ENCODE results near the gene IL16. TPM values are rescaled to one million over a fixed set of nuclear protein-coding genes. Genes with fewer than 3 reads are reported as not detected.
"Not testable (repeated sequence)": the region's sequence is repeated elsewhere in the genome, so short reads cannot be mapped to it uniquely, and the experiment has no call there.

IL16 gene
- total RNA-seq, 3 donors from 2014 or later = 11.1 to 40.5 (median 20.3) TPM

DNA sequence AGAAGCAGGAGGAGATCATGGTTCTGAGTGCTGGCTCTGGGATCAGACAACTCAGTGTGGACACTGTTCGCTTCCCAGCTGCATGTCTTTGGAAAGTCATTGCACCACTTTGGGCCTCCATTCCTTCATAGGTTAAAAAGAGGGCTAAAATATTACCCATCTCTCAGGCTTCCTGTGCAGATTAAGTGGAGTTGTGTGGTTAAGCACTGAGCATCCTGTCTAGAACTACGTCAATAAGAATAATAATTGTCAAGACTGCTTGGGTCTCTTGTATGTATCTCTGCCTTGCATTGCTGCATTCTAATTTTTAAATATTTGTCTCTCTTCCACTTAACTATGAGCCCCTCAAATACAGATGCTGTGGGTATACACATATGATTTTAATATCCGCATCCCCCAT is 40.4 kb upstream of the IL16 start:
- Histone ChIP-seq H3K9me3 (no peaks in the 10 kb centered on the region), H3K27ac (peak overlapping the region in 1 of 2 donors; percentile 9), H3K36me3 (no peaks in the 10 kb centered on the region), H3K27me3 (no peaks in the 10 kb centered on the region), H3K4me3 (no peak overlapping the region), H3K4me1 (peaks cover 0 to 4% of the 10 kb centered on the region in 2 donors)
- no peak for TF ChIP-seq POLR2AphosphoS5 (IDR thresholded peaks at IDR 0.05)
- TF ChIP-seq POLR2A (IDR thresholded peaks at IDR 0.05) = no peak
- TF ChIP-seq CTCF (IDR thresholded peaks at IDR 0.05) = no peak
- intact Hi-C loops (cut with DNase I; ENCODE audit: low total_unique reads) = no loop called here
- DNase-seq (ENCODE audit: low spot score in 2 of 2) = no peak

DNA sequence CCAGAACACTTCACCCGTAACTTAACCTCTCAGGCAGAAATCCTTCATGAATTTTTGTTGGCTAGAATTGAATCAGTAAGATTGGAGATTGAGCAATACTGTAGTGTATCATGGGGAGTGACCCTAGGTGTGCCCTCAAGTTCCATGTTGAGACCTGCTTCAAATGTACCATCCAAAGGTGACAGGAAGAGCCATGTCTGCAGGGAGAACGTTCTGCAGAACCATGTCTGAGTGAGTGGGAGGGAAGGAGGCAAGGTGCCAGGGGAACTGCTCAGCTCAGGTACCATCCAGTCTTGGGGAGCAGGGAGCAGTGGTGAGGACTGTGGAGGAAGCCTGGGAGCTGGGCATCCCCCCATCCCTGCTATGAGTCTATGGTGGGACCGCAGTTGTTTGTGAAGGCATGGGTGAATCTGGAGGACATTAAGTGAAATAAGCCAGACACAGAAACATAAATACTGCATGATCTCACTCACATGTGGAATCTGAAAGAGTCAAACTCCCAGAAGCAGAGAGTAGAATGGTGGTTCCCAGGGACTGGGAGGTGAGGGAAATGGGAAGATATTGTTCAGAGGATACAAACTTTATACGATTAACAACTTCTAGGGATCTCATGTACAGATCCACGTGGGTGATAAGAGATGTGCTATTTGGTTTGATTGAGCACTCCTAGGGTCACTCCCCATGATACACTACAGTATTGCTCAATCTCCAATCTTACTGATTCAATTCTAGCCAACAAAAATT is 39.3 kb upstream of the IL16 start:
- Histone ChIP-seq H3K27me3 (no peaks in the 10 kb centered on the region), H3K27ac (peak overlapping the region; percentile 33 to 54), H3K36me3 (no peaks in the 10 kb centered on the region), H3K4me1 (peaks cover 0 to 4% of the 10 kb centered on the region in 2 donors), H3K4me3 (no peak overlapping the region), H3K9me3 (no peaks in the 10 kb centered on the region)
- intact Hi-C loops (cut with DNase I; ENCODE audit: low total_unique reads) = no loop called here
- no peak for TF ChIP-seq POLR2AphosphoS5 (IDR thresholded peaks at IDR 0.05)
- no peak for TF ChIP-seq CTCF (IDR thresholded peaks at IDR 0.05)
- no peak for TF ChIP-seq POLR2A (IDR thresholded peaks at IDR 0.05)
- peak in 1 of 2 donors; percentile 56 for DNase-seq (ENCODE audit: low spot score in 2 of 2)

DNA sequence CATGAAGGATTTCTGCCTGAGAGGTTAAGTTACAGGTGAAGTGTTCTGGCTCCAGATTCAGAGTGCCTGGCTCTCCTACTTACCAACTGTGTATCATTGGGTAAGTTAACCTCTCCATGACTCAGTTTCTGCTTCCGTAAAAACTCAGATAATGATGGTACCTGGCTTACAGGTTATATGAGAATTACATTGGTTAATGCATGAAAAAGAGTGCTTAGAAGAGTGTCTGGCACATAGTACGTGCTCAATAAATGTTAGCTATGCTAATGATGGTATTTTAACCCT is 38.8 kb upstream of the IL16 start:
- H3K36me3 ChIP-seq = no peaks in the 10 kb centered on the region
- peaks cover 0 to 4% of the 10 kb centered on the region in 2 donors for H3K4me1 ChIP-seq
- no peaks in the 10 kb centered on the region for H3K27me3 ChIP-seq
- DNase-seq (ENCODE audit: low spot score in 2 of 2) = no peak
- no peak overlapping the region for H3K4me3 ChIP-seq
- peak overlapping the region; percentile 33 to 54 for H3K27ac ChIP-seq
- H3K9me3 ChIP-seq = no peaks in the 10 kb centered on the region
- TF ChIP-seq POLR2AphosphoS5 (IDR thresholded peaks at IDR 0.05) (no peak), POLR2A (IDR thresholded peaks at IDR 0.05) (no peak), CTCF (IDR thresholded peaks at IDR 0.05) (no peak)
- intact Hi-C loops (cut with DNase I; ENCODE audit: low total_unique reads) = no loop called here

- H3K4me3 ChIP-seq; intact Hi-C loops (cut with DNase I; ENCODE audit: low total_unique reads); H3K27ac ChIP-seq; H3K4me1 ChIP-seq; DNase-seq (ENCODE audit: low spot score in 2 of 2); H3K9me3 ChIP-seq; H3K27me3 ChIP-seq; H3K36me3 ChIP-seq: not testable (repeated sequence)
Measured at GRCh38 chr15:81158561-81158960, 38.1 kb upstream of the IL16 start.

GRCh38 chr15:81160312-81161159 is 36.1 kb upstream of the IL16 start:
- TF ChIP-seq POLR2A (IDR thresholded peaks at IDR 0.05) (no peak), CTCF (IDR thresholded peaks at IDR 0.05) (no peak), POLR2AphosphoS5 (IDR thresholded peaks at IDR 0.05) (peak in 1 of 3 donors; percentile 17)
- Histone ChIP-seq H3K9me3 (no peaks in the 10 kb centered on the region), H3K4me1 (peaks cover 0 to 4% of the 10 kb centered on the region in 2 donors), H3K36me3 (no peaks in the 10 kb centered on the region), H3K27ac (peak overlapping the region; percentile 33 to 84), H3K27me3 (no peaks in the 10 kb centered on the region), H3K4me3 (no peak overlapping the region)
- intact Hi-C loops (cut with DNase I; ENCODE audit: low total_unique reads) = no loop called here
- peak in 1 of 2 donors; percentile 58 for DNase-seq (ENCODE audit: low spot score in 2 of 2)

Measured in breast epithelium (tissue), 4 donors.